Measurements from ENCODE around the gene SIGLEC7.

The SIGLEC7 gene

DNA sequence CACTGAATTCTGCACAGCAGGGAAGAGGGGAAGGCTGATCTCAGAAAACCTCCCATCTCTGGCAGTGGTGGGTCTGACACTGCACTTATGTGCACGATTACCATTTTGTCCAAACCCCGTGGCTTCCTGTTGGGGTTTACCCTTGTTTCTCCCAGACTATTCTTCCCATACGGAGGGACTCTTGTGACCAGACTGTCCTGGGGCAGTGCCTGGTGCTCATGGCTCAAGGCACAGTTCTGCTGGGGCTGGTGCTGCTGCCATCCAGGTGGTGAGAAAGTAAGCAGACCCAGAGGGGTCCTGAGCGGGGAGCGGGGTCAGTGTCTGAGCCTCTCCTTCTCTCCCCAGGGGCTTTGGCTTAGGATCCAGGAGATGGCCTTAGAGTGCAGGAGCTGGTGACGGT lies 22.5 kb upstream of the SIGLEC7 start:
- DNase-seq = no peak

- no peak for DNase-seq
These were observed 21.9 kb upstream of the SIGLEC7 start for GRCh38 chr19:51120160-51120559.

- DNase-seq = no peak
These were observed 20.8 kb upstream of the SIGLEC7 start for GRCh38 chr19:51121257-51121656.

DNA sequence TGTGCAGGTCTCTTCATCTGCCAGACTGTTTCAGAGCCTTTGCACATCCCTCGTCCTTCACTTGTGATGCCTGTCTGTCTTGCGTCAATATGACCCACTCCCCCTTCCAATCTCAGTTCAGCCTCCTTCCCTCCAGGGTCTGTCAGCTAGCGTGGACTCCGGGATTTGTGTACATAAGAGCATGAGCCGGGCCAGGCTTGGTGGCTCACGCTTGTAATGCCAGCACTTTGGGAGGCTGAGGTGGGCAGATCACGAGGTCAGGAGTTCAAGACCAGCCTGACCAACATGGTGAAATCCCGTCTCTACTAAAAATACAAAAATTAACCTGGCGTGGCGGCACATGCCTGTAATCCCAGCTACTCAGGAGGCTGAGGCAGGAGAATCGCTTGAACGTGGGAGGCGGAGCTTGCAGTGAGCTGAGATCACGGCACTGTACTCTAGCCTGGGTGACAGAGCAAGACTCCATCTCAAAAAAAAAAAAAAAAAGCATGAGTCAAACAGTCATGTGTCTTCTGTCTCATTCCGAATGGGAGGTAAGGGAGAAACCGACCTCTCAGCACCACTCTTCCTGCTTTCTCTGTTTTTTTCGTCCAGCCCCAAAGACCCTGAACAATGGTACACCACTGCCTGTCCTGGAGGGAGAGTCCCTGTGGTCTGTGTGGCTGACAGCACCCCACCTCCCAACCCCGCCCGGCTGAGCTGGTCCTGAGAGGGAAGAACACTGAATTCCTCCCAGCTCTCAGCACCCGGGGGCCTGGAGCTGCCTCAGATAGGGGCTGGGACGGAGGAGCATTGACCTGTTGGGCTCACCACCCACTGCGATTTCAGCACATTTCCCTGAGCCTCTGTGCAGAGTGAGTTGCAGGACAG lies 19.8 kb upstream of the SIGLEC7 start:
- no peak for DNase-seq

DNA sequence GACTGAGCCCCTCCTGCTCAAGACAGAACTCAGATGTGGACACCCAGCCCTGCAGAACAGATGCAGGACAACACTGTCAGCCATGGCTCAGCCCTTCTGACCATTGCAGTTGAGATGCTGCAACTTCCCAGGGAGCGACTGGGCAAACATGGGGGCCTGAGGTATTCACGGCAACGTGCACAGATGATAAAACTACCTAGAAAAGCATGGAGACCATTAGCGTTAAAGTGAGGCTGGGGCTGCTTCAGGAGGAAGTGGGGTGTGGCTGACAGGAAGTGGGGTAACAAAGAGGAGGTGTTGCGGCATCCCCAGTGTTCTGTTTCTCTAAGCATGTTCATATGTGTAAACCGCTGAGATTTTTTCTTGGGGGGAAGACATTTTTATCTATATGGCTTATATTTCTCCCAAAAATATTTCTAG lies 18.7 kb upstream of the SIGLEC7 start:
- DNase-seq = peak; percentile 76

DNA sequence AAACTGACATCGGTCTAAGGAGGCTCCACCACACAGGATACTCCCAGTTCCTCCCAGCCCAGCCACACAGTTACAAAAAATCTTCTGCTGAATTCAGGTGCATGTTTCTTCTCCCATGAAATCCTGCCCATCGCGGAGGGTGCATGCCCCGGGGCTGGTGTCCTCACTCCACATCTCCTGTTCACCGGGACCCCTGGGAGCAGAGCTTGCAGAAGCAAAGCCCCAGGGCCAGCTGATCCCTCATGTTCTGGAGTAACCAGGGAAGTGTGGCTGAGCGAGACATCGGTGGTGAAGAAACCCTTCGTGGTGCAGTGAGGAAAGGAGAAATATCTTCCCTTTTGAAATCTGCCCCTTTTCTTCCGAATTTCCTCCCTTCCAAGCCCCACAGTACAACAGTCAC lies 18.3 kb upstream of the SIGLEC7 start:
- DNase-seq = no peak

- DNase-seq = no peak
These were observed 17.9 kb upstream of the SIGLEC7 start for GRCh38 chr19:51124216-51124615.

- no peak for DNase-seq
These were observed 17.4 kb upstream of the SIGLEC7 start, which contains the start of gene SIGLEC9 for GRCh38 chr19:51124729-51125128. SIGLEC9 (plus strand) TSS chr19:51124906; CDS start chr19:51124975, 69 bp downstream.

- no peak for DNase-seq
These were observed 16.6 kb upstream of the SIGLEC7 start for GRCh38 chr19:51125421-51126075.

DNA sequence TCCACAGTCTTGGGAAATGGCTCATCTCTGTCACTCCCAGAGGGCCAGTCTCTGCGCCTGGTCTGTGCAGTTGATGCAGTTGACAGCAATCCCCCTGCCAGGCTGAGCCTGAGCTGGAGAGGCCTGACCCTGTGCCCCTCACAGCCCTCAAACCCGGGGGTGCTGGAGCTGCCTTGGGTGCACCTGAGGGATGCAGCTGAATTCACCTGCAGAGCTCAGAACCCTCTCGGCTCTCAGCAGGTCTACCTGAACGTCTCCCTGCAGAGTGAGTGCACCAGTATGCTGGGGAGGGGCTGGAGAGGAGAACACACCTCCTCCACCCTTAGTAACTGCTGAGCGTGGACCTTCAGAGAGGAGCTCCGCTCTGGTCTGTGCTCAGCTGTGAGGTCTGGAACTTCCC lies 15.1 kb upstream of the SIGLEC7 start:
- no peak for DNase-seq

GRCh38 chr19:51127755-51128154 lies 14.3 kb upstream of the SIGLEC7 start:
- no peak for DNase-seq

DNA sequence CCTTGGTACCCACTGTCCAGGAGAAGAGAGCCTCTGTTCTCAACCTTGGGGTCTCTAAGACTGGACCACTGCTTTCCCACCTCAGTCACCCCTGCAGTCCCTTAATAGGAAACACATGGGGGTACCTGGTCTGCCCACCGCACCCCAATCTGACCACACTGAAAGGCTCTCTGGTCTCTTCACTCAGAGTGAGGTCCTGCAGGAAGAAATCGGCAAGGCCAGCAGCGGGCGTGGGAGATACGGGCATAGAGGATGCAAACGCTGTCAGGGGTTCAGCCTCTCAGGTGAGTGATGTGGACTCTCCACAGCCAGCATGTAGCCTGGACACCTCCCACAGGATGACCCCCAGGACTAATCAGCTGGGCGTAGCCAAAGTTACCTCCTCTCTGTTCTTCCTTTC lies 13.9 kb upstream of the SIGLEC7 start:
- no peak for DNase-seq

DNA sequence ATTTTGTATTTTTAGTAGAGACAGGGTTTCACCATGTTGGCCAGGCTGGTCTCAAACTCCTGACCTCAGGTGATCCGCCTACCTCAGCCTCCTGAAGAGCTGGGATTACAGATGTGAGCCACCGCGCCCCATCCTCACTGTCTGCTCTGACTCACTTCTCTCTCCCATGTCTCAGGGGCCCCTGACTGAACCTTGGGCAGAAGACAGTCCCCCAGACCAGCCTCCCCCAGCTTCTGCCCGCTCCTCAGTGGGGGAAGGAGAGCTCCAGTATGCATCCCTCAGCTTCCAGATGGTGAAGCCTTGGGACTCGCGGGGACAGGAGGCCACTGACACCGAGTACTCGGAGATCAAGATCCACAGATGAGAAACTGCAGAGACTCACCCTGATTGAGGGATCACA lies 12.4 kb upstream of the SIGLEC7 start:
- no peak for DNase-seq

- peak; percentile 49 for DNase-seq
These were observed 10.1 kb upstream of the SIGLEC7 start for GRCh38 chr19:51131780-51132680.

DNA sequence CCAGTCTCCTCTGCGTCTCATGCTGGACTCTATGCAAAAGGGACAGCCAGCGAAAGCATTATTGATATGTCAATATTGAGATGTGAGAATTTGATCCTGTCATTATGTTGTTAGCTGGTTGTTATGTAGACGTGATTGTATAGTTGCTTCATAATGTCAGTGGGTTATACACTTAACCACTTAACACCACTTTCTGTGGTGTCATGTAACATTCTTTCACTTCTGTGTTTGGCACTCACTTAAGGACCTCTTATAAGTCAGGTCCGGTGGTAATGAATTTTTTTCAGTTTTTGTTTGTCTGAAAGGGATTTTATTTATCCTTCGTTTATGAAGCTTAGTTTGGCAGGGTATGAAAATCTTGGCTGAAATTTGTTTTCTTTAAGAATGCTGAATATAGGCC lies 7.1 kb upstream of the SIGLEC7 start:
- DNase-seq = no peak

DNA sequence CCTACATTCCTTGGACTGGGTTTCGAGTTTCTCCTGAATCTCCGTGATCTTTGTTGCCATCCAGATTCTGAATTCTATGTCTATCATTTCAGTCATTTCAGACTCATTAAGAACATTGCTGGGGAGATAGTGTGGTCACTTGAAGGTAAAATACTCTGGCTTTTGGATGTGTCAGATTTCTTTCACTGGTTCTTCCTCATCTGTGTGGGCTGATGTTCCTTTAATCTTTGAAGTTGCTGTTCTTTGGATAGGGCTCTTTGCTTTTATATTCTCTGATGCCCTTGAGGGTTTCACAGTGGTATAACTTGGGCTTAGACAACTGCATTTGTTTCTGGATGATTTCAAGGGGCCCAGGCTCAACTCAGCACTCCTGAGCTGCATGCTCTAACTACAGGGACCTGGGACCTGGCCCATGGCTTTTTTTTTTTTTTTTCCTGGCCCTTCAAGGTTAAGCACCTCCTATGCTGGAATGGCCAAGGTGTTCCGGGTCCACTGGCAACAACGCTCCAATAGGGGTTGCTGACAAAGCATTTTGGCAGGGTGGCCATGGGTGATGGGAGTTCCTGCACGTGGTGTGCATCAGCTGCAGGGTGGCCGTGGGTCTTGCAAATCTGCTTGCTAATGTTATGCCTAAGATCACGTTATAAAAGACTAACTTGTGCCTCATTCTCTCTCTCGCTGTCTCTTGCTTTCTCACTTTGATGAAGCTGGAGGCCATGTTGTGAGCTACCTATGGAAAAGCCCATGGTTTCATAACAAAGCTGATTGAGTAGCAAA lies 5.9 kb upstream of the SIGLEC7 start:
- DNase-seq = no peak

GRCh38 chr19:51136851-51137551 lies 5.1 kb upstream of the SIGLEC7 start:
- DNase-seq = no peak

GRCh38 chr19:51137792-51138425 lies 4.2 kb upstream of the SIGLEC7 start:
- DNase-seq = no peak

DNA sequence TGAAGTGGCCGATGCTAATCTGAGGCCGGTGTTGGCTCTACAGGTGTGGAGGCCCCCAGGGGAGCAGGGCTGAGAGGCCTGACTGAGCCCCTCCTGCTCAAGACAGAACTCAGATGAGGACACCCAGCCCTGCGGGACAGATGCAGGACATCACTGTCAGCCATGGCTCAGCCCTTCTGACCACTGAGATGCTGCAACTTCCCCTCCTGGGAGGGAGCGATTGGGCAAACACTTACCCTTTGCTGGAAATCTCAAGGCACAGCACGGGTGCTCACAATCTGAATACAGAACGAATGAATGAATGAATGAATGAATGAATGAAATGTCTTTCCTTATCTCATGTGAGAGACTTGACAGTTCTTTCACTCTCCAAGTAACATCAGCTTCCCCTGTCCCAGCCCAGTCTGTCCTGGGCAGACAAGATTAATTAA lies 3.5 kb upstream of the SIGLEC7 start:
- no peak for DNase-seq

GRCh38 chr19:51139299-51140014 lies 2.6 kb upstream of the SIGLEC7 start:
- DNase-seq = no peak

GRCh38 chr19:51140441-51140840 lies 1.7 kb upstream of the SIGLEC7 start:
- no peak for DNase-seq
